ENCODE results near the gene OR52N5. TPM values are rescaled to one million over a fixed set of nuclear protein-coding genes. Genes with fewer than 3 reads are reported as not detected.

OR52N5 gene
- total and polyA plus RNA-seq, 4 donors = not detected

Other genes starting within 250 kb of the OR52N5 start
- 1 to 10 TPM in 1 of 2 donors, under 1 TPM in 1; 0.40 to 2.8 TPM for gene OR52H1, start 234.8 kb downstream of the OR52N5 start, total RNA-seq
- gene OR52H1, start 234.8 kb downstream of the OR52N5 start, polyA plus RNA-seq = under 1 TPM in 1 of 2 donors, not detected in 1; 0.03 TPM
- not detected for gene OR52B6, start 202.5 kb downstream of the OR52N5 start, total RNA-seq
- not detected for gene OR52B6, start 202.5 kb downstream of the OR52N5 start, polyA plus RNA-seq
- 1 to 10 TPM; 2.5 to 4.2 TPM for gene TRIM6, start 186.7 kb downstream of the OR52N5 start, total RNA-seq
- 1 to 10 TPM; 2.1 to 3.1 TPM for gene TRIM6, start 186.7 kb downstream of the OR52N5 start, polyA plus RNA-seq
- 10 to 100 TPM in 1 of 2 donors, 1 to 10 TPM in 1; 8.5 to 10.9 TPM for gene TRIM34, start 158.4 kb downstream of the OR52N5 start, total RNA-seq
- 1 to 10 TPM; 4.1 to 8.0 TPM for gene TRIM34, start 158.4 kb downstream of the OR52N5 start, polyA plus RNA-seq
- 10 to 100 TPM; 34.1 to 46.0 TPM for gene TRIM5, start 98.3 kb downstream of the OR52N5 start, total RNA-seq
- gene TRIM5, start 98.3 kb downstream of the OR52N5 start, polyA plus RNA-seq = 10 to 100 TPM; 12.3 to 15.3 TPM
- 100 to 1,000 TPM; 107 to 128 TPM for gene TRIM22, start 93.6 kb downstream of the OR52N5 start, total RNA-seq
- gene TRIM22, start 93.6 kb downstream of the OR52N5 start, polyA plus RNA-seq = 100 to 1,000 TPM in 1 of 2 donors, 10 to 100 TPM in 1; 59.0 to 173 TPM
- not detected for gene OR56B1, start 46.9 kb downstream of the OR52N5 start, total RNA-seq
- under 1 TPM; 0.03 to 0.08 TPM for gene OR56B1, start 46.9 kb downstream of the OR52N5 start, polyA plus RNA-seq
- gene OR52N4, start 29.1 kb downstream of the OR52N5 start, total RNA-seq = under 1 TPM; 0.26 to 0.28 TPM
- under 1 TPM; 0.31 to 0.41 TPM for gene OR52N4, start 29.1 kb downstream of the OR52N5 start, polyA plus RNA-seq
- not detected for gene OR52N1, start 7.9 kb upstream of the OR52N5 start, total RNA-seq
- gene OR52N1, start 7.9 kb upstream of the OR52N5 start, polyA plus RNA-seq = not detected
- not detected for gene OR52N2, start 25.6 kb upstream of the OR52N5 start, total RNA-seq
- under 1 TPM in 1 of 2 donors, not detected in 1; 0.06 TPM for gene OR52N2, start 25.6 kb upstream of the OR52N5 start, polyA plus RNA-seq
- not detected for gene OR52E6, start 58.5 kb upstream of the OR52N5 start, total RNA-seq
- gene OR52E6, start 58.5 kb upstream of the OR52N5 start, polyA plus RNA-seq = not detected
- gene OR52E8, start 74.3 kb upstream of the OR52N5 start, total RNA-seq = under 1 TPM in 1 of 2 donors, not detected in 1; 0.18 TPM
- gene OR52E8, start 74.3 kb upstream of the OR52N5 start, polyA plus RNA-seq = not detected
- not detected for gene OR52E4, start 97.3 kb upstream of the OR52N5 start, total RNA-seq
- not detected for gene OR52E4, start 97.3 kb upstream of the OR52N5 start, polyA plus RNA-seq
- gene OR52E5, start 109.9 kb upstream of the OR52N5 start, total RNA-seq = not detected
- gene OR52E5, start 109.9 kb upstream of the OR52N5 start, polyA plus RNA-seq = not detected
- not detected for gene OR56A3, start 158.9 kb upstream of the OR52N5 start, total RNA-seq
- not detected for gene OR56A3, start 158.9 kb upstream of the OR52N5 start, polyA plus RNA-seq
- gene OR56A5, start 185.1 kb upstream of the OR52N5 start, total RNA-seq = not detected
- not detected for gene OR56A5, start 185.1 kb upstream of the OR52N5 start, polyA plus RNA-seq
- gene OR52L1, start 203.6 kb upstream of the OR52N5 start, total RNA-seq = under 1 TPM; 0.18 to 0.23 TPM
- not detected for gene OR52L1, start 203.6 kb upstream of the OR52N5 start, polyA plus RNA-seq
- under 1 TPM in 1 of 2 donors, not detected in 1; 0.06 TPM for gene OR56A4, start 223.6 kb upstream of the OR52N5 start, total RNA-seq
- not detected for gene OR56A4, start 223.6 kb upstream of the OR52N5 start, polyA plus RNA-seq
- gene OR56A1, start 247.4 kb upstream of the OR52N5 start, total RNA-seq = under 1 TPM in 1 of 2 donors, not detected in 1; 0.09 TPM
- not detected for gene OR56A1, start 247.4 kb upstream of the OR52N5 start, polyA plus RNA-seq

Measured in lung (tissue), 4 donors.